ENCODE data around the gene PTGS2. TPM values are rescaled to one million over a fixed set of nuclear protein-coding genes. Genes with fewer than 3 reads are reported as not detected.

PTGS2 gene
- total RNA-seq, 1 experiment from 2014 or later, result 0.37 TPM

- H3K27ac Mint-ChIP-seq, result peak overlapping the region in 1 of 3 experiments; percentile 91; a peak in 1 of 7 replicates
- no peak overlapping the region for H2BK120ac ChIP-seq (ENCODE audit: low read depth, low read length, poor library complexity, severe bottlenecking)
- H3K4ac ChIP-seq (ENCODE audit: low read depth, low read length), result no peak overlapping the region
- H3K27me3 ChIP-seq (ENCODE audit: insufficient read depth, low read length), result no peaks in the 10 kb centered on the region
- no peaks in the 10 kb centered on the region for H3K36me3 Mint-ChIP-seq (ENCODE audit: insufficient read depth in 1 of 3, low read depth in 3 of 3)
- no peaks in the 10 kb centered on the region for H3K9me3 ChIP-seq (ENCODE audit: control insufficient read depth, low read depth, low read length)
- no peak overlapping the region for H3T11ph ChIP-seq (ENCODE audit: low read length)
- no peak overlapping the region; the same call in 1 of the 2 replicates for H3K14ac ChIP-seq (ENCODE audit: insufficient read depth, low read length)
- no peak overlapping the region for H2AFZ ChIP-seq (ENCODE audit: low read length)
- no peak overlapping the region for H2AK5ac ChIP-seq (ENCODE audit: insufficient read length, low read length)
- DNase-seq, result no peak
- no peak overlapping the region for H2BK15ac ChIP-seq (ENCODE audit: low read depth, low read length)
- TF ChIP-seq CTCF (conservative IDR thresholded peaks at IDR 0.05), result no peak
- no peaks in the 10 kb centered on the region; a peak in 1 of 5 replicates for H3K9me3 Mint-ChIP-seq
- no peak overlapping the region for H2BK20ac ChIP-seq (ENCODE audit: low read depth, low read length, poor library complexity, severe bottlenecking)
- H4K5ac ChIP-seq (ENCODE audit: insufficient read length, low read depth, low read length), result no peak overlapping the region
- H3K4me1 Mint-ChIP-seq, result peaks cover 15 to 17% of the 10 kb centered on the region in 2 experiments
- no peak overlapping the region for H4K91ac ChIP-seq (ENCODE audit: insufficient read length, low read depth, low read length)
- no peak overlapping the region for H3K56ac ChIP-seq (ENCODE audit: insufficient read length, low read depth, low read length)
- no peaks in the 10 kb centered on the region for H3K23me2 ChIP-seq (ENCODE audit: insufficient read length, low read depth, low read length, poor library complexity, severe bottlenecking)
- peak overlapping the region; percentile 49 for H3K4me2 ChIP-seq (ENCODE audit: insufficient read depth, insufficient read length, low read length)
- no CpG with 5 or more reads among the region's 2 CpGs for WGBS (ENCODE audit: extremely low coverage, insufficient read length, low lambda C conversion rate)
- H3K27me3 Mint-ChIP-seq (ENCODE audit: low read depth), result no peaks in the 10 kb centered on the region; the same call in 1 of the 2 replicates
- H3K4me3 Mint-ChIP-seq, result peak overlapping the region; percentile 76 to 79
- H3K18ac ChIP-seq (ENCODE audit: insufficient read length, low read depth, low read length), result no peak overlapping the region
- H4K20me1 ChIP-seq (ENCODE audit: control insufficient read depth, insufficient read depth, insufficient read length), result no peaks in the 10 kb centered on the region
- H3K79me2 ChIP-seq (ENCODE audit: insufficient read depth, low read length), result no peaks in the 10 kb centered on the region
- no peaks in the 10 kb centered on the region; the same call in 1 of the 2 replicates for H3K4me1 ChIP-seq (ENCODE audit: insufficient read depth, low read length)
- no peak overlapping the region for H3K23ac ChIP-seq (ENCODE audit: insufficient read length, low read depth, low read length)
- no peak overlapping the region for H2BK12ac ChIP-seq (ENCODE audit: insufficient read length, low read depth, low read length)
- H3K27ac ChIP-seq (ENCODE audit: insufficient read length, low read depth, low read length), result no peak overlapping the region
- H3K9ac ChIP-seq (ENCODE audit: extremely low read depth, insufficient read length, low read length), result no peak overlapping the region
- H2BK5ac ChIP-seq (ENCODE audit: insufficient read length, low read length), result no peak overlapping the region
- H4K8ac ChIP-seq (replicated peaks; ENCODE audit: insufficient read length, low read depth, low read length), result no peak overlapping the region
- no peaks in the 10 kb centered on the region for H3K79me1 ChIP-seq (ENCODE audit: insufficient read depth, low read depth, low read length, poor library complexity, severe bottlenecking)
These were observed 43.4 kb downstream of the PTGS2 start for GRCh38 chr1:186636786-186637185.
